HG03520 (cell line): ENCODE results near the gene ACTBL2.
A peak's percentile ranks its signal among the peaks of the same experiment; 100 is the strongest.
"Not testable (repeated sequence)": the region's sequence is repeated elsewhere in the genome, so short reads cannot be mapped to it uniquely, and the experiment has no call there.

ENCODE experiments used
- ATAC-seq: cut with Tn5 transposase; IDR thresholded peaks from one replicate; pipeline ENCODE4 v1.9.1; 2021; ENCODE audit warnings: mild to moderate bottlenecking, moderate library complexity; ENCODE audit not compliant: unreplicated experiment

ACTBL2 gene

GRCh38 chr5:57482671-57483106, at the start of gene ACTBL2:
ACTBL2 (minus strand) TSS chr5:57482811; CDS start chr5:57482707, 104 bp downstream.
- ATAC-seq: no peak

GRCh38 chr5:57531333-57531732, 48.7 kb upstream of the ACTBL2 start:
- ATAC-seq: no peak

- no peak for ATAC-seq
These were observed 47.3 kb upstream of the ACTBL2 start for GRCh38 chr5:57529864-57530263.

GRCh38 chr5:57527870-57528269, 45.3 kb upstream of the ACTBL2 start:
- ATAC-seq: no peak

- no peak for ATAC-seq
These were observed 41.9 kb upstream of the ACTBL2 start for GRCh38 chr5:57524348-57525060.

- not testable (repeated sequence) for ATAC-seq
These were observed 39.9 kb upstream of the ACTBL2 start for GRCh38 chr5:57522477-57522876.

GRCh38 chr5:57518415-57518814, 35.8 kb upstream of the ACTBL2 start:
- ATAC-seq: not testable (repeated sequence)

- no peak for ATAC-seq
These were observed 34.6 kb upstream of the ACTBL2 start for GRCh38 chr5:57517250-57517649.

- ATAC-seq: no peak
These were observed 31.2 kb upstream of the ACTBL2 start for GRCh38 chr5:57513785-57514184.

- ATAC-seq: no peak
These were observed 28.7 kb upstream of the ACTBL2 start for GRCh38 chr5:57511321-57511720.

GRCh38 chr5:57509501-57510260, 27.1 kb upstream of the ACTBL2 start:
- ATAC-seq: no peak

- ATAC-seq: no peak
These were observed 25.6 kb upstream of the ACTBL2 start for GRCh38 chr5:57508211-57508610.

GRCh38 chr5:57505272-57506200, 22.9 kb upstream of the ACTBL2 start:
- no peak for ATAC-seq

- ATAC-seq: no peak
These were observed 21.7 kb upstream of the ACTBL2 start for GRCh38 chr5:57504357-57504756.

GRCh38 chr5:57503433-57503832, 20.8 kb upstream of the ACTBL2 start:
- ATAC-seq: no peak

GRCh38 chr5:57501414-57502201, 19.0 kb upstream of the ACTBL2 start:
- no peak for ATAC-seq

- ATAC-seq: peak; percentile 90
These were observed 16.8 kb upstream of the ACTBL2 start for GRCh38 chr5:57499262-57500050.

- no peak for ATAC-seq
These were observed 15.1 kb upstream of the ACTBL2 start for GRCh38 chr5:57497733-57498132.

- no peak for ATAC-seq
These were observed 12.9 kb upstream of the ACTBL2 start for GRCh38 chr5:57495285-57496086.
